GM18858 (cell line): ENCODE data around the gene CPEB2.

ENCODE experiments used
- ATAC-seq: cut with Tn5 transposase; IDR thresholded peaks from one replicate; pipeline ENCODE4 v1.9.1; 2021; ENCODE audit not compliant: unreplicated experiment

CPEB2 gene

DNA sequence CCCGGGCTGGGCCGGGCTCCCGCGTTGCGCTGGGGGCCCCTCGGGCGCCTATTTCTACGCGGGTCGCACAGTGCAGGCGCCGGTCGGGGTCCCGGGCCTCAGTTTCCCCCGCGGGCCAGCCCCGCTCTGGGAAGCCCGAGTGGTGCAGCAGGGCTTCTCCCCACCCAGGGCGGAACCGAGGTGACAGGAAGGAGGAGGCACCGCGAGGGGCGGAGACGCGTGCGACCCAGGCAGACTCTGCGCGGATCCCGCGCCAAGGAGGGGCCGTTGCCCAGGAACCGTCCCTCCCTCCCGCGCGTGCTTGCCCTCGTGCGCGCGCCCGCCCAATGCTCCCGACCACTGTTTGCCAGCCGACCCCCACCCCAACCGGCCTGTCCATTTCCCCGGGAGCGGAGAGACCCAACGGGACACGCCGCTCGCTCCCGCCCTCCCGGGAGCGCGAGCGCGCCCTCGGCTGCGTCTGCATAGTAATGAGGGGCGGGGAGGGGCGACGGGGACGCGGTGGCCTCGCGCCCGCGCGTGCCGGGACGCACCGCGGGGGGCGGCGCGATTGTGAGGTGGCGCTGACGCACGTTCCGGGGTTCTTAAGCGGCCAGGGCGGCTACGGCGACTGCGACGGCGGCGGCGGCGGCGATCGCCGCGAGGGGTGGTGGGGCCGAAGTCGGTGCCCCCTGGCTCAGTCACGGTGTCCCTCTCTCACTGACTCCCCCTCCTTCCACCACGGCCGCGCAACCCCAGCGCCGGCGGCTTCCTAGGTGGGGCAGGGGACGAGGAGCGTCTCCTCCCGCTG lies at the start of gene CPEB2:
CPEB2 (plus strand) TSS at position 613 of the 790 bp plus-strand sequence. CDS start 193 bp downstream, outside the sequence.
- ATAC-seq: peak; percentile 53

GRCh38 chr4:14958436-14958835 lies 43.8 kb upstream of the CPEB2 start:
- no peak for ATAC-seq

DNA sequence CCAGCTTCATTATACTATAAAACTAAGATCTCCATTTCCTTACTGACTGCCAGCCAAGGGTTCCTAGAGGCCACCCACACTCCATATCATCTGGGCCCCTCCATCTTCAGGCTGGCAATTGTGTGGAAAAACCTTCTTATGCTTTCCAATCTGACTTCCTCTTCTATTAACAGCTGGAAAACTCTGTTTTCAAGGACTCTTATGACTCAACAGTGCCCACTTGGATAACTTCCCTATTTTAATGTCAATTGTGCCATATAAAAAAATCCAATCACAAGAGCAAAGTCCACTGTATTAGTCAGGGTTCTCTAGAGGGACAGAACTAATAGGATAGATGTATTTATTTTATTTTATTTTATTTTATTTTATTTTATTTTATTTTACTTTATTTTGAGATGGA lies 41.0 kb upstream of the CPEB2 start:
- ATAC-seq: no peak

GRCh38 chr4:14965071-14965470 lies 37.2 kb upstream of the CPEB2 start:
- no peak for ATAC-seq

GRCh38 chr4:14967982-14968381 lies 34.3 kb upstream of the CPEB2 start:
- ATAC-seq: no peak

GRCh38 chr4:14977830-14978229 lies 24.5 kb upstream of the CPEB2 start:
- no peak for ATAC-seq

- ATAC-seq: no peak
Measured at GRCh38 chr4:14984448-14984847, 17.8 kb upstream of the CPEB2 start.

- ATAC-seq: no peak
Measured at GRCh38 chr4:14985161-14985560, 17.1 kb upstream of the CPEB2 start.

GRCh38 chr4:14985843-14986242 lies 16.4 kb upstream of the CPEB2 start:
- no peak for ATAC-seq

DNA sequence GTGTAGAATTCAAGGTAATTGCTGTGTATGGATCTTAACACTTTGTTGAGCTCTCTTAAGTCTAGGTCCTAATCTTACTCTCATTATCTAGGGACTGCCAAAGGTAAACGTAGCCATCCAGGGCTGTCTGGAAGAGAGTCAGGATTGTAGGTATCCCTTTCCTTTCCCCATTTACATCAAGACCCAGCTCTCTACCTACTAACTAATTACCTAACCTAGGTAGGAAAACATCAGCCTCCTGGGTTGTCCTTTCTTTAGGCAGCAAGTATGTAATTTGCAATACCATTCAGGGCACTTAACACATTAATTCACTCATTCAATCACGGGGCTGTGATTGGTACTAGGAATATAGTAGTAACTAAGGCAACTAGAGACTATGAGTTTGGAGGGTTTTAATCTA lies 15.2 kb upstream of the CPEB2 start:
- ATAC-seq: no peak

DNA sequence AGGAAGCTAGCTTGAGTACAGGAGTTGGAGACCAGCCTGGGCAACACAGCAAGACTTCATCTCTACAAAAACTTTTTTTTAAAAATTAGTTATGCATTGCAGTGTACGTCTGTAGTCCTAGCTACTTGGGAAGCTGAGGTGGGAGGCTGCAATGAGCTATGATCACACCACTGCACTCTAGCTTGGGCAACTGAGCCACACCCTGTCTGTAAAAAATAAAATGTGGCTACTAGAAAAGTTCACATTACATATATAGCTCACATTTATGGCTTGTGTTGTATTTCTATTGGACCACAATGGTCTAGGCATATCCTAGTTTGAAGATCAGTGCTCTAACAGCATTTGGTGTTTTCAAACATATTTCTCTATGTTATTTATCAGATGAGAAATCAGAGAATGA lies 11.8 kb upstream of the CPEB2 start:
- ATAC-seq: no peak

- no peak for ATAC-seq
Measured at GRCh38 chr4:14994242-14994641, 8.0 kb upstream of the CPEB2 start.

DNA sequence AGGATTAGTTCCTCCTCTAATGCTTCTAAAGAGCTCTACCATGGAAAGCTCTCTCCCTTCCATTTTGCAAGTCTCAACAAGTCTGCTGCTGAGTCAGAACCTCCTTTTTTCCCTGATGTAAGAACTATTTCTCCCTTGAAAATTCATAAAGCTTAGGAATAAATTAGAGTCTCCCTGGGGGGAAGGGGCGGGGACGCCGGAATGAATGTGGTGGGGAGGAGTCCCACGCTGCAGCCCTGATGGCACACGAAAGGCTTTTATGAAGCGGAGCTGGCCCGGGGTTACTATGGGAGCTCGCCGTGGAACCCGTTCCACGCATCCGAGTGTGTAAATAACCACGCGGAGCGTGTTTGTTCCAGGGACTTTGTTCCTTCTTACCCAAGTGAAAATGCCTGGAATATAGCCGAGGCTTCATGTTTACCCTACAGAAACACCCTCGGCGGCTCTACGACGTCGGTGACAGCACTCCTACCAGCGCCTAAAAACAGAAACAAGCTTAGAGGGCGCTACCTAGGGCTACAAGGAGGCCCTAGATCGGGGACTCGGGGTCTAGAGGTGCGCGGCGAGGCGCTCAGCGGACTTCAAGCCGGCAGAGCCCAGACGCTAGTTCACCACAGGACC lies 923 bp upstream of the CPEB2 start:
- ATAC-seq: peak; percentile 10

GRCh38 chr4:15002659-15003400 lies 549 bp downstream of the CPEB2 start:
- ATAC-seq: peak; percentile 5

DNA sequence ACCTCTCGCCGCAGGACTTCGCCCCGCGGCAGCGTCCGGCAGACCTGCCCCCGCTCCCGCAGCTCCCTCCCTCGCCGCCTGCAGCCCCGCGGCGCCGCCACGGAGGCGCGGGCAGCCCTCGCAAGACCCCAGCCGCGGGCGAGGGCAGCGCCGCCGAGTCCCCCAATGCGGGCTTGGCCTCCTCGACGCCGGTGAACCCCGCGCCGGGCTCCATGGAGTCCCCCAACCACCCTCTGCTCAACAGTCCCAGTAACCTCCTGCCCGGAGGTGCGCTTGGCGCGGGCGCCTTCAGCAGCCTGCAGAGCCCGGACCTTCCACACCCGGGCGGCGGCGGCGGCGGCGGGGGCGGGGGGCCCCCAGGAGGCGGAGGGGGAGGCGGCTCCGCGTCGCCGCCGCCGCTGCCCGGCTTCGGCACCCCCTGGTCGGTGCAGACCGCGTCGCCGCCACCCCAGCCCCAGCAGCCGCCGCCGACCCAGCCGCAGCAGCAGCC lies 1.2 kb downstream of the CPEB2 start:
- no peak for ATAC-seq

GRCh38 chr4:15003891-15004738 lies 1.8 kb downstream of the CPEB2 start:
- ATAC-seq: no peak

DNA sequence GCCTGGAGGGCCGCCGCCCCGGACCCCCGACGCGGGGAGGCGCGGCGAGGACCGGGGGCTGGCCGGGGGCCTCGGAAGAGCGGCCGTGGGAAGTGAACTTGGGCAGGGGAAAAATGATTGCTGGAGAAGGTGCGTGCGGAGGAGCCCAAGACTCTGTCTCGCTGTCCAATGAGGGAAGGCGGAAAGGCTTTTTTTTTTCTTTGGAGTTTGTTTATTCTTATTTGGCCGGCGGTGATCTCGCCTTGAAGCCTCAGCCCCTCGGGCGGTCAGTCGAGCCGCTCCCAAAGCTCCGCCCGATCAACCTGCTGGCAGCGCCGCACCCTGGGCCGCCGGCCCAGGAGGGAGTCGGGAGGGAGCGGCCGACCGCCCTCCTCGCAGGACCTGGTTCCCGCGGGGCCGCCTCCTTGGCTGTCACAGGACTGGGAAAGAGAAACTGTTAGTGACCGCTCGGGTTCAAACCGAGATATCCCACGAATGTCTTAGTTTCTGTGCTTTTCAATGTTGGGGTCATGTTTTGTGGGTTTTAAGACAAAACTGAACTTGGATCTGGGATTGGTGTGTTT lies 2.5 kb downstream of the CPEB2 start:
- ATAC-seq: no peak

GRCh38 chr4:15005474-15006115 lies 3.3 kb downstream of the CPEB2 start:
- ATAC-seq: no peak

GRCh38 chr4:15006416-15007024 lies 4.2 kb downstream of the CPEB2 start:
- no peak for ATAC-seq

GRCh38 chr4:15007201-15007600 lies 4.9 kb downstream of the CPEB2 start:
- no peak for ATAC-seq
